DOHH2 (cell line): ENCODE measurements around the gene PROS1.

ENCODE experiments used
- H3F3A ChIP-seq: fragments of 200-600 bp; sonication (generic), shearing (Covaris generic); 2 replicates; pipeline ENCODE4 v1.6.0; 2016; ENCODE audit warnings: antibody characterized with exemption, mild to moderate bottlenecking; ENCODE audit not compliant: control insufficient read depth, insufficient read depth
- H3K27ac ChIP-seq: fragments of 200-600 bp; sonication (generic); 2 replicates; pipeline ENCODE4 v1.5.1; 2014; ENCODE audit warnings: low read depth, mild to moderate bottlenecking, low read length, moderate library complexity
- H3K27me3 ChIP-seq: fragments of 200-600 bp; sonication (generic); 2 replicates; pipeline ENCODE4 v1.6.1; 2014; ENCODE audit warnings: mild to moderate bottlenecking, low read length, mixed read lengths; ENCODE audit not compliant: control insufficient read depth
- H3K36me3 ChIP-seq: fragments of 200-600 bp; sonication (generic); 2 replicates; pipeline ENCODE4 v1.6.1; 2014; ENCODE audit warnings: mild to moderate bottlenecking, low read length, moderate library complexity, mixed read lengths; ENCODE audit not compliant: control insufficient read depth
- H3K4me1 ChIP-seq: fragments of 200-600 bp; sonication (generic); 2 replicates; pipeline ENCODE4 v1.6.1; 2014; ENCODE audit warnings: mild to moderate bottlenecking, low read length, mixed read lengths; ENCODE audit not compliant: control insufficient read depth
- H3K4me2 ChIP-seq: fragments of 200-600 bp; sonication (generic); 2 replicates; pipeline ENCODE4 v1.6.0; 2014; ENCODE audit warnings: mild to moderate bottlenecking, low read length, moderate library complexity
- H3K4me3 ChIP-seq: fragments of 200-600 bp; sonication (generic); 2 replicates; pipeline ENCODE4 v1.5.1; 2014; ENCODE audit warnings: mild to moderate bottlenecking, low read length, mixed read lengths
- H3K79me2 ChIP-seq: fragments of 200-600 bp; sonication (generic); 2 replicates; pipeline ENCODE4 v1.6.1; 2014; ENCODE audit warnings: mild to moderate bottlenecking, low read length, mixed read lengths; ENCODE audit not compliant: control insufficient read depth
- H3K9me2 ChIP-seq: fragments of 200-600 bp; sonication (generic); replicated peaks from 2 replicates; pipeline ENCODE4 v1.6.1; 2014; ENCODE audit warnings: mild to moderate bottlenecking, low read length, mixed read lengths; ENCODE audit not compliant: control insufficient read depth
- H3K9me3 ChIP-seq: fragments of 200-600 bp; sonication (generic); 2 replicates; pipeline ENCODE4 v1.6.1; 2014; ENCODE audit warnings: antibody characterized with exemption, low read length, mixed read lengths; ENCODE audit not compliant: control insufficient read depth, insufficient read depth
- H4K20me1 ChIP-seq: fragments of 200-600 bp; sonication (generic); 2 replicates; pipeline ENCODE4 v1.6.0; 2014; ENCODE audit warnings: low read depth, mild to moderate bottlenecking, antibody characterized with exemption, low read length, moderate library complexity; ENCODE audit not compliant: control insufficient read depth, insufficient read depth
- EZH2phosphoT487 ChIP-seq: fragments of 200-600 bp; sonication (generic); IDR thresholded peaks from 2 replicates; pipeline ENCODE4 v1.6.1; 2017; ENCODE audit warnings: borderline replicate concordance, mild to moderate bottlenecking, antibody characterized with exemption, low read length, moderate library complexity, mixed read lengths
- TF ChIP-seq, protein P1 (sequence below): fragments of 200-600 bp; sonication (generic); IDR thresholded peaks from one replicate; pipeline ENCODE4 v1.5.1; 2014; ENCODE audit warnings: antibody characterized with exemption, mild to moderate bottlenecking, low read depth, low read length; ENCODE audit not compliant: poor library complexity, severe bottlenecking

Gene PROS1

DNA sequence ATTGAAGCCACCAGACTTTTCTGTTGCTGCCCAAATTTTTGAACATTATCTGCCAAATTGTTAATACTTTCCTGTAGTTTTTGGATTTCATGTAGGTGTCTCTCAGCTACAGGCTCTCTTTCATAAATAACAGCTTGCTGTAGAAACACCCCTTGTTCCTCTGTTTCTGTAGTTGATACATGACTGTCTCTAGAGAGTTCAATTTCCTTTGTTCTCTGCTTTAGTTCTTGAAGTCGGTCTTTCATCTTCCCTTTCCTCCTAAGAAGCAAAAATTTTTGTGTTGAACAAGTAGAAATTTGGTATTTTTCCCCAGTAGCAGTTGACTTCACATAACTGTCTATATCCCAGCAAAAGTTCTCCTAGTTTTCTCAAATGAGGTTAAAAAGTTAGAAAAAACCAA, 41.3 kb upstream of the PROS1 start:
- Histone ChIP-seq H3K4me2 (no peak overlapping the region), H3K4me3 (no peak overlapping the region), H3K79me2 (no peaks in the 10 kb centered on the region), H4K20me1 (no peaks in the 10 kb centered on the region), H3F3A (no peaks in the 10 kb centered on the region), H3K27me3 (no peaks in the 10 kb centered on the region), H3K4me1 (0 out of 2 replicates have a peak, but pooled peaks cover 4% of the 10 kb centered on the region), H3K36me3 (no peaks in the 10 kb centered on the region), H3K9me2 (no peaks in the 10 kb centered on the region), H3K27ac (no peak overlapping the region), H3K9me3 (no peaks in the 10 kb centered on the region)
- no peak for TF ChIP-seq EZH2phosphoT487
- TF ChIP-seq, protein P1, sequence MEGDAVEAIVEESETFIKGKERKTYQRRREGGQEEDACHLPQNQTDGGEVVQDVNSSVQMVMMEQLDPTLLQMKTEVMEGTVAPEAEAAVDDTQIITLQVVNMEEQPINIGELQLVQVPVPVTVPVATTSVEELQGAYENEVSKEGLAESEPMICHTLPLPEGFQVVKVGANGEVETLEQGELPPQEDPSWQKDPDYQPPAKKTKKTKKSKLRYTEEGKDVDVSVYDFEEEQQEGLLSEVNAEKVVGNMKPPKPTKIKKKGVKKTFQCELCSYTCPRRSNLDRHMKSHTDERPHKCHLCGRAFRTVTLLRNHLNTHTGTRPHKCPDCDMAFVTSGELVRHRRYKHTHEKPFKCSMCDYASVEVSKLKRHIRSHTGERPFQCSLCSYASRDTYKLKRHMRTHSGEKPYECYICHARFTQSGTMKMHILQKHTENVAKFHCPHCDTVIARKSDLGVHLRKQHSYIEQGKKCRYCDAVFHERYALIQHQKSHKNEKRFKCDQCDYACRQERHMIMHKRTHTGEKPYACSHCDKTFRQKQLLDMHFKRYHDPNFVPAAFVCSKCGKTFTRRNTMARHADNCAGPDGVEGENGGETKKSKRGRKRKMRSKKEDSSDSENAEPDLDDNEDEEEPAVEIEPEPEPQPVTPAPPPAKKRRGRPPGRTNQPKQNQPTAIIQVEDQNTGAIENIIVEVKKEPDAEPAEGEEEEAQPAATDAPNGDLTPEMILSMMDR: no peak

GRCh38 chr3:94012185-94012584, 38.5 kb upstream of the PROS1 start:
- Histone ChIP-seq H3K27ac (no peak overlapping the region), H3K4me2 (no peak overlapping the region)
- TF ChIP-seq EZH2phosphoT487: no peak
- TF ChIP-seq, protein P1: no peak

GRCh38 chr3:94011233-94011711, 37.6 kb upstream of the PROS1 start:
- Histone ChIP-seq H3K4me1 (0 out of 2 replicates have a peak, but pooled peaks cover 4% of the 10 kb centered on the region), H3K4me2 (no peak overlapping the region), H3K9me2 (no peaks in the 10 kb centered on the region), H4K20me1 (no peaks in the 10 kb centered on the region), H3K4me3 (no peak overlapping the region), H3K79me2 (no peaks in the 10 kb centered on the region), H3K27ac (no peak overlapping the region), H3K36me3 (no peaks in the 10 kb centered on the region), H3K9me3 (no peaks in the 10 kb centered on the region), H3F3A (no peaks in the 10 kb centered on the region), H3K27me3 (no peaks in the 10 kb centered on the region)
- TF ChIP-seq, protein P1: no peak
- TF ChIP-seq EZH2phosphoT487: no peak

More at GRCh38 chr3:94012185-94012584, 38.5 kb upstream of the PROS1 start:
- Histone ChIP-seq H3K36me3 (no peaks in the 10 kb centered on the region), H3K27me3 (no peaks in the 10 kb centered on the region), H4K20me1 (no peaks in the 10 kb centered on the region), H3K4me1 (0 out of 2 replicates have a peak, but pooled peaks cover 4% of the 10 kb centered on the region), H3K9me2 (no peaks in the 10 kb centered on the region), H3K9me3 (no peaks in the 10 kb centered on the region), H3F3A (no peaks in the 10 kb centered on the region), H3K79me2 (no peaks in the 10 kb centered on the region), H3K4me3 (no peak overlapping the region)

- no peak overlapping the region for H3K4me3 ChIP-seq
- H3K4me1 ChIP-seq: no peaks in the 10 kb centered on the region
- H3K27me3 ChIP-seq: no peaks in the 10 kb centered on the region
- H4K20me1 ChIP-seq: no peaks in the 10 kb centered on the region
- no peaks in the 10 kb centered on the region for H3K9me2 ChIP-seq
- no peak overlapping the region for H3K4me2 ChIP-seq
- no peak overlapping the region for H3K27ac ChIP-seq
- no peaks in the 10 kb centered on the region for H3F3A ChIP-seq
- TF ChIP-seq EZH2phosphoT487: no peak
- TF ChIP-seq, protein P1: no peak
- H3K36me3 ChIP-seq: no peaks in the 10 kb centered on the region
- no peaks in the 10 kb centered on the region for H3K79me2 ChIP-seq
- H3K9me3 ChIP-seq: no peaks in the 10 kb centered on the region
Measured at GRCh38 chr3:94009608-94010007, 35.9 kb upstream of the PROS1 start.
